HG02970 (cell line): ENCODE data around the gene VAV1.
"Not testable (repeated sequence)": the region's sequence is repeated elsewhere in the genome, so short reads cannot be mapped to it uniquely, and the experiment has no call there.

Source experiments
- ATAC-seq: cut with Tn5 transposase; IDR thresholded peaks from one replicate; pipeline ENCODE4 v1.9.1; 2021; ENCODE audit warnings: mild to moderate bottlenecking, moderate library complexity, moderate number of reproducible peaks; ENCODE audit not compliant: unreplicated experiment, low FRiP score

The VAV1 gene

GRCh38 chr19:6811906-6812305, 39.4 kb downstream of the VAV1 start:
- no peak for ATAC-seq

GRCh38 chr19:6812612-6813011, 40.1 kb downstream of the VAV1 start:
- ATAC-seq: no peak

GRCh38 chr19:6813659-6814058, 41.2 kb downstream of the VAV1 start:
- ATAC-seq: no peak

- no peak for ATAC-seq
Measured at GRCh38 chr19:6817179-6817578, 44.7 kb downstream of the VAV1 start.

- ATAC-seq: no peak
Measured at GRCh38 chr19:6818246-6818645, 45.7 kb downstream of the VAV1 start.

GRCh38 chr19:6819323-6819722, 46.8 kb downstream of the VAV1 start:
- ATAC-seq: no peak

GRCh38 chr19:6820237-6820636, 47.7 kb downstream of the VAV1 start:
- no peak for ATAC-seq

GRCh38 chr19:6821639-6822310, 49.3 kb downstream of the VAV1 start:
- ATAC-seq: no peak

GRCh38 chr19:6822311-6822670, 49.8 kb downstream of the VAV1 start:
- no peak for ATAC-seq

- no peak for ATAC-seq
Measured at GRCh38 chr19:6825076-6825774, 52.7 kb downstream of the VAV1 start.

GRCh38 chr19:6826281-6826920, 53.9 kb downstream of the VAV1 start:
- no peak for ATAC-seq

GRCh38 chr19:6828306-6828697, 55.8 kb downstream of the VAV1 start:
- no peak for ATAC-seq

- no peak for ATAC-seq
Measured at GRCh38 chr19:6828698-6829633, 56.5 kb downstream of the VAV1 start.

GRCh38 chr19:6829829-6830228, 57.3 kb downstream of the VAV1 start:
- ATAC-seq: not testable (repeated sequence)

- not testable (repeated sequence) for ATAC-seq
Measured at GRCh38 chr19:6831084-6831483, 58.6 kb downstream of the VAV1 start.

- ATAC-seq: no peak
Measured at GRCh38 chr19:6832412-6832811, 59.9 kb downstream of the VAV1 start.

- no peak for ATAC-seq
Measured at GRCh38 chr19:6833166-6833790, 60.8 kb downstream of the VAV1 start.

GRCh38 chr19:6834433-6834832, 61.9 kb downstream of the VAV1 start:
- ATAC-seq: no peak

GRCh38 chr19:6835501-6835900, 63.0 kb downstream of the VAV1 start:
- no peak for ATAC-seq

- no peak for ATAC-seq
Measured at GRCh38 chr19:6837525-6837924, 65.0 kb downstream of the VAV1 start.
